Measurements from ENCODE around the gene SGMS1.
"Not testable (repeated sequence)": the region's sequence is repeated elsewhere in the genome, so short reads cannot be mapped to it uniquely, and the experiment has no call there.

Gene SGMS1

DNA sequence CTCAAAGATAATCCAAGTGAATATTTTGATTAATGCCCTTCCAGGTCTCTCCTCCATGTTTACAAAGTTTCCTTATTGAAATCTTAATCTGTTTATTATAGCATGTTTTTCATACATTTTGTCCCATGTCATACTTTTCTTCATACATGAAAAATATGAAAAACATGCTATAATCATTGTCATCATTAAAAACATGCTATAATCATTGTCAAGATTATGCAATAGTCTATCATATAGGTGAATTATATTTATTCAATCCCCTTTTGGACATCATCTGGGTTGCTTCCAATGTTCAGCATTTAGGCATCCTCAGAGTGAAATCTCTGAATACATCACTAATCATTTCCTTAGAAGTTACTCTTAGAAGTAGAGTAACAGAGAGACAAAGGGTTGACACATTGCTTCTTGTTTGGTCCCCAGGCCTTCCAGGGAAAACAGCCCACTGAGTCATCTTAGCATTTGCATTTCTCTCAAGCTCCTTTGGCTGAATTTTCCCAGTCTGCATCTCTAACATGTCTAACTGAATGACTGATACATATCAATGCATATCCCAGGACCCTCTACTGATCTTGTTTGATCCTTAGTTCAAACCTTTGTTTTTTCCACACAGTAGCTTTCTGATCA is 87.0 kb downstream of the SGMS1 start:
- TF ChIP-seq, protein P1, sequence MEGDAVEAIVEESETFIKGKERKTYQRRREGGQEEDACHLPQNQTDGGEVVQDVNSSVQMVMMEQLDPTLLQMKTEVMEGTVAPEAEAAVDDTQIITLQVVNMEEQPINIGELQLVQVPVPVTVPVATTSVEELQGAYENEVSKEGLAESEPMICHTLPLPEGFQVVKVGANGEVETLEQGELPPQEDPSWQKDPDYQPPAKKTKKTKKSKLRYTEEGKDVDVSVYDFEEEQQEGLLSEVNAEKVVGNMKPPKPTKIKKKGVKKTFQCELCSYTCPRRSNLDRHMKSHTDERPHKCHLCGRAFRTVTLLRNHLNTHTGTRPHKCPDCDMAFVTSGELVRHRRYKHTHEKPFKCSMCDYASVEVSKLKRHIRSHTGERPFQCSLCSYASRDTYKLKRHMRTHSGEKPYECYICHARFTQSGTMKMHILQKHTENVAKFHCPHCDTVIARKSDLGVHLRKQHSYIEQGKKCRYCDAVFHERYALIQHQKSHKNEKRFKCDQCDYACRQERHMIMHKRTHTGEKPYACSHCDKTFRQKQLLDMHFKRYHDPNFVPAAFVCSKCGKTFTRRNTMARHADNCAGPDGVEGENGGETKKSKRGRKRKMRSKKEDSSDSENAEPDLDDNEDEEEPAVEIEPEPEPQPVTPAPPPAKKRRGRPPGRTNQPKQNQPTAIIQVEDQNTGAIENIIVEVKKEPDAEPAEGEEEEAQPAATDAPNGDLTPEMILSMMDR (conservative IDR thresholded peaks at IDR 0.05), result no peak
- H3K27ac ChIP-seq, result no peak overlapping the region

DNA sequence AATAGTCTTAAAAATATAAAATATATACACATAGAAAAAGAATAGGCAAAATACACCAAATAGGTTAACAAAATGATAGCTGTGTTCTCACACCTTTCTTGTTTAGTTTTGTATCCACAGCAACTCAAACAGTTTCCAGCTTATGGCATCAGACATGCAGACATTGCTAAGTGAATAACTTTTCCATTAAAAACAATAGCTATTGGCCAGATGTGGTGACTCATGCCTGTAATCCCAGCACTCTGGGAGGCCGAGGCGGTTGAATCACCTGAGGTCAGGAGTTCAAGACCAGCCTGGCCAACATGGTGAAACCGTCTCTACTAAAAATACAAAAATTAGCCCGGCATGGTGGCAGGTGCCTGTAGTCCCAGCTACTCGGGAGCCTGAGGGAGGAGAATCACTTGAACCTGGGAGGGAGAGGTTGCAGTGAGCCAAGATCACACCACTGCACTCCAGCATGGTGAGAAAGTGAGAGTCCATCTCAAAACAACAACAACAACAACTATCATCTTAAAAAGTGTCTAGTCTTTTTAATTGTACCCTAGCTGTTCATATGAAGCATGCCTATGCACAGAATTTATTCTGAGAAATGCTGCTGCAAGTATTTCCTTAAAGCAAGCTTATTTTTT is 88.9 kb downstream of the SGMS1 start:
- H3K27ac ChIP-seq, result not testable (repeated sequence)

DNA sequence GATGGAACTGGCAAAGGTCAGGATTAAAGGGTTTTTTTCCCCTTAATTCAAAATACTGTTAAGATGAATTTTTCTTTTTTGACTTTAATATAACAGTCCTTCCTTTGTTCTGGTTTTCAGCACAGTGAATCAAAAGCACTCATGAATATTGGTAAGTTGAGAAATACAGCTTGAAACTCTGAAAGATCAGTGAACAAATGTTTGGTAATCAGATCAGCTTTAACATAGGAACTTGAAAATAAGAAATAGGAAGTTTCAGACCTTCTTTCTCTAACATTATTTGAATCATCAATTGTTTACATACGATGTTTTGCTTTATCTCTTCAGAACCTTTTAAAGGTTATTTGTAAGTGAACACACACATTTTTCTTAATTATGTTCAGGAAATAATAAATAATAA is 90.5 kb downstream of the SGMS1 start:
- no peak overlapping the region for H3K27ac ChIP-seq
- TF ChIP-seq, protein P1 (conservative IDR thresholded peaks at IDR 0.05), result no peak

DNA sequence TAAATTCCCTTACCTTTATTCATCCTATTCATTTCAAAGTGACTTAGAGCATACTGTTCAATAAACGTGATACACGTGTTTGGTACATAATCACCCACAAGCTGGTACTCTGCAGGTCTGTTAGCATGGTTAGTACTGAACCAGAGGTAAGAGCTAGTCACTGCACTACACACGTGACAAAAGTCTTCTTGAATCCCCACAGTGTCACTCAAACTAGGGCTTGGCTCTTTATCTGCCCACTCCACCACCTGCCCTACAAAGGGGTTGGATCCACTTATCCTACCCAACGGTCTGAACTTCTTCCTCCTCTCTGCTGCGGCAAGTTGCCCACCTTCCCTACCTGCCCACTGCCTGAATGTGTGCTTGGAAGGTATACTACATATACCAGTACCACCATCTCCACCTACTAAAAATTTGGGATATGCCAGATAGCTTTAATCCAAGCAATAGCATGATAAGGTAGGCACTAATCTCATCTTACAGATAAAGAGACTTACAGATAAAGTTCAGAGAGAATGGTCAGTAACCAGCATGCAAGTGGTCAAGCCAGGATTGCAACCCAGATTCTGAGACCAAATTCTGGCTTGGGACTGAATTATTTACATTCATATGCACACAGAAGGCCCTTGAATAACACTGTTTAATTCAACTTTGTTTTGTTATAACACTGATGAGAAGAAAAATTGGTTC is 92.2 kb downstream of the SGMS1 start:
- no peak overlapping the region for H3K27ac ChIP-seq
- TF ChIP-seq, protein P1 (conservative IDR thresholded peaks at IDR 0.05), result no peak

DNA sequence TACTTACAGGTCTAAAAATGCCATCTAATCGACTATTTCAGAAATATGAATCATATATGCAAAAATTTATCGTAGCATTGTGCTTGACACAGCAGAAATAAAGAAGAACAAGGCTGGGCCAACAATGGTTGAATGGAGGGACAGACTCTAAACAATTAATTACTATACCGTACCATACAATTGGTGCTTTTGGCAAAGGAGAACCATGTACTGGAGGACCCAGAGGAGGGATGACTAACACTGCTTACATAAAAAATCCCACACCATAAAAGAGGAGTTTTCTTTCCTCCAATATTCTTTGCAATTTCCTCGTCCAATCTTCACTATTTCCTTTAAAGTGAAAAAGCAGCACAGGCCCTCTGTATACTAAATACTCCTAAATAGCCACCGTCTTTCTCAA is 94.1 kb downstream of the SGMS1 start:
- TF ChIP-seq, protein P1 (conservative IDR thresholded peaks at IDR 0.05), result no peak

DNA sequence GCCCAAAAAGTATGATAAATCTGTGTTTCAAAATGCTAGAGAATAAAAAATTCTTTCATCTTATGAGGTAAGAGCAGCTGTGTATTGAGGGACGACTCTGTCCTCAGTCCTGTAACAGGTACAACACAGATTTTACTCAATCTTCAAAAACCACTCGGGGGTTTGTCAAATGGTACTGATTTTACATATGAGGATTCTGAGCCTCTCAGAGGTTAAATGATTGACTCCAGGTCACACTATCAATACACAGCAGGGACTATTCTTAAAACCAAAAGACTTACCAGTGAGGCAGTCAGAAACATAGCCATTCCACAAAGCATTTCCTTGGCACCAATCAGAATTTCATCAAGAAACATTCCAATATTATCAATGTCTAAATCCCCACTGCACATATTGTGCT is 95.5 kb downstream of the SGMS1 start:
- TF ChIP-seq, protein P1 (conservative IDR thresholded peaks at IDR 0.05), result no peak

More for the DNA sequence above, 94.1 kb downstream of the SGMS1 start:
- no peak overlapping the region for H3K27ac ChIP-seq

DNA sequence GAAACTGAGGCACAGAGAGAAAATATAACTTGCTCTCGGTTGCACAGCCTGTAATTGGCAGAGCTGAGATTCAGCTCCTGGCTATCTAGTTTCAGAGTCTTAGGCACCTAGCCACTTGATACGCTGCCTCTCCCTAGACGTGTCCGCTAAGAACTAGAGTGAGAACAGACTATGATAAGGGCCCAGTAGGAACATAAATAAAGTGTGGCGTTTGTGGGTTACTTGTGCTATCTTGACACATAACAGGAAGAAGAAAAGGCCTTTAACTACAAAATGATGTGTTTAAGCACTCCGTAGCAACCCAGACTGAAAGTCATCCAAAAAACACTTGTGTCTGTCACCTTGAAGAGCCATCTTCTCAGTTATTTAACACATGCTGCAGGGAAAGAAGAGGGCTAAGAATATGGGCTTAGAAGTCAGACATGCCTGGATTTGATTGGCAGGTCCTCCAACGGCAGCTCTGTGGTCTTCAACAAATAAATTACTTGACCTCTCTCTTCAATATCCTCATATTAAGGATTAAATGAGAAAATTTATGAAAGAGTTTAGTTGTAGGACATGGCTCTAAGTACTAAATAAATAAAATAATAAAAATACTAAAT is 96.2 kb downstream of the SGMS1 start:
- no peak overlapping the region for H3K27ac ChIP-seq
- TF ChIP-seq, protein P1 (conservative IDR thresholded peaks at IDR 0.05), result no peak

More for the DNA sequence above, 95.5 kb downstream of the SGMS1 start:
- H3K27ac ChIP-seq, result no peak overlapping the region
